ENCODE results near the gene SAFB. TPM values are rescaled to one million over a fixed set of nuclear protein-coding genes. Genes with fewer than 3 reads are reported as not detected.

The SAFB gene
- total and polyA plus RNA-seq, 2 of the 4 experiments (the other 2 are of a cell fraction): 18.5 to 41.2 TPM

DNA sequence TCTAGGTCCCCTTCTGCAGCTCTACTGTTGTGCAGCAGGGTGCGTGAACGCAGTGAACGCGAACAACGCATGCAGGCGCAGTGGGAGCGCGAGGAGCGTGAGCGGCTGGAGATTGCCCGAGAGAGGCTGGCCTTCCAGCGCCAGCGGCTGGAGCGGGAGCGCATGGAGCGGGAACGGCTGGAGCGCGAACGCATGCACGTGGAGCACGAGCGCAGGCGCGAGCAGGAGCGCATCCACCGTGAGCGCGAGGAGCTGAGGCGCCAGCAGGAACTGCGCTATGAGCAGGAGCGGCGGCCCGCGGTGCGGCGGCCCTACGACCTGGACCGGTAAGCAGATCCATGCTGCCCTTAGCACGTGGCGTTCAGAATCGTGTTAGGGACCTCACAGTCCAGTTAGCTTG lies 38.6 kb downstream of the SAFB start:
- H4K91ac ChIP-seq (ENCODE audit: insufficient read depth, low read depth, low read length): no peak overlapping the region
- H2AFZ ChIP-seq (replicated peaks; ENCODE audit: low read length, poor library complexity): no peak overlapping the region
- no peak overlapping the region for H2BK5ac ChIP-seq (ENCODE audit: low read depth, low read length, poor library complexity, severe bottlenecking)
- no peak overlapping the region for H3K14ac ChIP-seq (replicated peaks; ENCODE audit: low read depth, low read length)
- no peak overlapping the region for H4K8ac ChIP-seq (ENCODE audit: low read depth in 2 of 2, low read length in 2 of 2)
- no peaks in the 10 kb centered on the region for H3K27me3 ChIP-seq (ENCODE audit: control insufficient read depth, insufficient read depth, low read length)
- no peak overlapping the region for H2BK120ac ChIP-seq (ENCODE audit: low read depth, low read length)
- H3K9me3 ChIP-seq (ENCODE audit: control insufficient read depth, insufficient read depth, low read length): no peaks in the 10 kb centered on the region
- H3K23ac ChIP-seq (ENCODE audit: low read depth, low read length): no peak overlapping the region
- WGBS, 2 experiments (ENCODE audit: extremely low coverage in 2 of 2, insufficient read length in 1 of 2): 99% methylated on average over 39 of the region's 42 CpGs; no CpG with 5 or more reads in 1 of the 2 experiments
- no peaks in the 10 kb centered on the region for H3K4me1 ChIP-seq (ENCODE audit: control insufficient read depth, insufficient read depth, low read length)
- dilution Hi-C loops (cut with HindIII; ENCODE audit: low sequenced_read_pairs, unreplicated experiment): no loop called here
- no peak overlapping the region for H2AK9ac ChIP-seq (replicated peaks; ENCODE audit: low read depth, low read length, poor library complexity)
- peaks cover 21% of the 10 kb centered on the region for H4K20me1 ChIP-seq (ENCODE audit: insufficient read depth, low read length)
- H3K9ac ChIP-seq (ENCODE audit: low read depth, low read length): no peak overlapping the region
- H3K79me1 ChIP-seq (ENCODE audit: low read depth in 1 of 2, low read length in 2 of 2): peaks cover 0 to 34% of the 10 kb centered on the region in 2 experiments; a peak in 3 of 4 replicates
- TF ChIP-seq MAZ (IDR thresholded peaks at IDR 0.05; ENCODE audit: borderline replicate concordance, low read depth, low read length) (no peak), RCOR1 (IDR thresholded peaks at IDR 0.05; ENCODE audit: insufficient replicate concordance, low read length) (no peak), NFE2L2 (IDR thresholded peaks at IDR 0.05; ENCODE audit: low read depth, low read length) (no peak), BHLHE40 (IDR thresholded peaks at IDR 0.05; ENCODE audit: low read depth, low read length) (no peak), CHD1 (IDR thresholded peaks at IDR 0.05; ENCODE audit: low read depth, low read length) (no peak), POLR2A (IDR thresholded peaks at IDR 0.05; ENCODE audit: low read depth, low read length) (no peak), CEBPB (IDR thresholded peaks at IDR 0.05; ENCODE audit: low read depth, low read length) (no peak), RFX5 (IDR thresholded peaks at IDR 0.05; ENCODE audit: low read depth, low read length) (no peak), FOS (IDR thresholded peaks at IDR 0.05; ENCODE audit: low read depth, low read length) (no peak), MXI1 (IDR thresholded peaks at IDR 0.05; ENCODE audit: borderline replicate concordance, low read depth, low read length) (no peak), MAFK (IDR thresholded peaks at IDR 0.05; ENCODE audit: low read depth, low read length) (no peak), RAD21 (IDR thresholded peaks at IDR 0.05; ENCODE audit: low read length) (no peak)
- TF ChIP-seq, protein P1, sequence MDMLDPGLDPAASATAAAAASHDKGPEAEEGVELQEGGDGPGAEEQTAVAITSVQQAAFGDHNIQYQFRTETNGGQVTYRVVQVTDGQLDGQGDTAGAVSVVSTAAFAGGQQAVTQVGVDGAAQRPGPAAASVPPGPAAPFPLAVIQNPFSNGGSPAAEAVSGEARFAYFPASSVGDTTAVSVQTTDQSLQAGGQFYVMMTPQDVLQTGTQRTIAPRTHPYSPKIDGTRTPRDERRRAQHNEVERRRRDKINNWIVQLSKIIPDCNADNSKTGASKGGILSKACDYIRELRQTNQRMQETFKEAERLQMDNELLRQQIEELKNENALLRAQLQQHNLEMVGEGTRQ (IDR thresholded peaks at IDR 0.05; ENCODE audit: low read depth, low read length): no peak
- TF ChIP-seq, protein P2, sequence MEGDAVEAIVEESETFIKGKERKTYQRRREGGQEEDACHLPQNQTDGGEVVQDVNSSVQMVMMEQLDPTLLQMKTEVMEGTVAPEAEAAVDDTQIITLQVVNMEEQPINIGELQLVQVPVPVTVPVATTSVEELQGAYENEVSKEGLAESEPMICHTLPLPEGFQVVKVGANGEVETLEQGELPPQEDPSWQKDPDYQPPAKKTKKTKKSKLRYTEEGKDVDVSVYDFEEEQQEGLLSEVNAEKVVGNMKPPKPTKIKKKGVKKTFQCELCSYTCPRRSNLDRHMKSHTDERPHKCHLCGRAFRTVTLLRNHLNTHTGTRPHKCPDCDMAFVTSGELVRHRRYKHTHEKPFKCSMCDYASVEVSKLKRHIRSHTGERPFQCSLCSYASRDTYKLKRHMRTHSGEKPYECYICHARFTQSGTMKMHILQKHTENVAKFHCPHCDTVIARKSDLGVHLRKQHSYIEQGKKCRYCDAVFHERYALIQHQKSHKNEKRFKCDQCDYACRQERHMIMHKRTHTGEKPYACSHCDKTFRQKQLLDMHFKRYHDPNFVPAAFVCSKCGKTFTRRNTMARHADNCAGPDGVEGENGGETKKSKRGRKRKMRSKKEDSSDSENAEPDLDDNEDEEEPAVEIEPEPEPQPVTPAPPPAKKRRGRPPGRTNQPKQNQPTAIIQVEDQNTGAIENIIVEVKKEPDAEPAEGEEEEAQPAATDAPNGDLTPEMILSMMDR (conservative IDR thresholded peaks at IDR 0.05; ENCODE audit: low read depth, low read length): no peak
- H3K4me3 ChIP-seq (ENCODE audit: insufficient read depth, low read depth, low read length): no peak overlapping the region
- H3K4me2 ChIP-seq (ENCODE audit: low read depth, low read length): no peak overlapping the region
- no peak overlapping the region for H3K27ac ChIP-seq (ENCODE audit: insufficient read depth, low read length)
- ATAC-seq (ENCODE audit: low read depth): no peak
- intact Hi-C loops (cut with micrococcal nuclease): no loop called here
- POLR2A ChIA-PET (ENCODE audit: unreplicated experiment): no interaction called here
- no peak overlapping the region for H3K18ac ChIP-seq (ENCODE audit: low read depth, low read length)
- no peak overlapping the region for H3K4ac ChIP-seq (ENCODE audit: low read depth, low read length)
- no peak overlapping the region for H3K56ac ChIP-seq (ENCODE audit: extremely low read depth, insufficient read depth, low read length)
- no TSS peak for BruUV-seq (replicated peaks)
- H3K36me3 ChIP-seq (ENCODE audit: control insufficient read depth, insufficient read depth, low read length): peaks cover 78% of the 10 kb centered on the region
- no peak overlapping the region for H2BK20ac ChIP-seq (ENCODE audit: low read depth, low read length)
- no peak overlapping the region for H2AK5ac ChIP-seq (ENCODE audit: low read depth, low read length)
- H2BK15ac ChIP-seq (ENCODE audit: low read depth, low read length): no peak overlapping the region
- peaks cover 3% of the 10 kb centered on the region; the same call in 1 of the 2 replicates for H3K9me1 ChIP-seq (ENCODE audit: insufficient read depth, low read length)
- no peak for DNase-seq
- in situ Hi-C loops (cut with MboI; ENCODE audit: low sequenced_read_pairs): no loop called here
- no peak overlapping the region for H4K5ac ChIP-seq (ENCODE audit: low read depth, low read length)
- CTCF ChIA-PET: no interaction called here
